Renal pelvis (tissue), 4 donors: ENCODE results near the gene FGGY. TPM values are rescaled to one million over a fixed set of nuclear protein-coding genes. Genes with fewer than 3 reads are reported as not detected.

ENCODE experiments used
- DNase-seq: peaks from one replicate; pipeline ENCODE4 v3.0.0-alpha.2; 2013
- polyA plus RNA-seq, 3 donors: library from polyadenylated mRNA; unstranded; fragments of 120-200 nt; gene quantifications; one replicate each; pipeline ENCODE4 v1.2.1, GENCODE V29; 2013; ENCODE audit not compliant: insufficient read length in 3 of 3

The FGGY gene
- polyA plus RNA-seq, 3 donors: 21.3 to 24.9 (median 23.3) TPM

- DNase-seq: no peak
These were observed 377.7 kb downstream of the FGGY start for GRCh38 chr1:59674595-59674994.

GRCh38 chr1:59675936-59676335 is 379.0 kb downstream of the FGGY start:
- no peak for DNase-seq

DNA sequence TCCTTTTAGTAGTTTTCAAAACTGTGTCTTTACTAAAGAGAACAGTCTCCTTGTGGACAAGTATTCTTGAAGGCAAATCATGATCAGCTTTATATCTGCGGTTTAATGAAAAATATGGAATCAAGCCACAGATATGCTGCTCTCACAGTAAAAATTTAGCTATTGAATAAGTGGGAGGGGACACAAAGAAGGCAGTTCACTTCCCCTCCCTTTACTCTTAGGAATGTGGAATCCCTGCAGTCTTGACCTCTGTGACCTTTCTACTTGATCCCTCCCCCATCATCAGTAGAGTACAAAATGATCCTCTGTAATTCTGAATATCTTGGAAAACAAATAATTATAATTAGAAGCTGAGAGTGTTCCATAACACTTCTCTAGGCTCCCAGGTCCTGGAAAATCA is 381.1 kb downstream of the FGGY start:
- no peak for DNase-seq

DNA sequence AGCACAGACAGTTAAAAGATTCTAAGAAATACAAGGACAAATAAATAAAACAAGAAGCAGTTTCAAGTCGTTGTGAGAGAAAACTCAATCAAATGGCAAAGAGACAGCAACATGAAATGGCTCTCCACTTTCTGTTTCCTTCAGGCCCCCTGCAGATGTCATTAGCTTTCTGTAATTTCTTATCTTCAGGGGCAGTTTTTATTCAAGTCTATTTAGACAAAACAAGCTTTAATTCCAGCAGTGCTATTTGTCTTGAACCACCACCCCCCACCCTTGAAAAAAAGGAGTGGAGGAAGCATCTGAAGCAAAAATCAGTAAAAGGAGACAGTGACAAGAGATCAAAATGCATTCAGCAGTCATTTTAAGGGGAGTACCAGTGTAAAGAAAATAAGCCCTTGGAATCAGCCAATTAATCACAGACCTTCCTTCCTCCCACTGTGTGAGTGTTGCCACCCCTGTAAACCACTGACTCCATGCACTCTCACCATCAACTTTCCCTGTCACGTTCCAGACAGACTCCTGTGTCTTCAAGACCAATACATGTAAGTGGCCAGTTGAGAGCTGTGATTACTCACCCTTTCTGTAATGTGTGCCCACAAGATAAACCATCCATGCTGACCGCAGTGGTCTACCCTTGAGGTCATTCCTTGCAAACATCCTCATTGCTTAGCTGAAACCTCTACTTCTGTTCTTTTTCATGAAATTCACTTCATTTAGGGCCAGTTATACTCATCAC is 381.8 kb downstream of the FGGY start:
- DNase-seq: peak; percentile 82

- no peak for DNase-seq
These were observed 383.1 kb downstream of the FGGY start for GRCh38 chr1:59680044-59680443.

GRCh38 chr1:59682396-59683080 is 385.6 kb downstream of the FGGY start:
- DNase-seq: no peak

GRCh38 chr1:59683197-59683596 is 386.3 kb downstream of the FGGY start:
- no peak for DNase-seq

DNA sequence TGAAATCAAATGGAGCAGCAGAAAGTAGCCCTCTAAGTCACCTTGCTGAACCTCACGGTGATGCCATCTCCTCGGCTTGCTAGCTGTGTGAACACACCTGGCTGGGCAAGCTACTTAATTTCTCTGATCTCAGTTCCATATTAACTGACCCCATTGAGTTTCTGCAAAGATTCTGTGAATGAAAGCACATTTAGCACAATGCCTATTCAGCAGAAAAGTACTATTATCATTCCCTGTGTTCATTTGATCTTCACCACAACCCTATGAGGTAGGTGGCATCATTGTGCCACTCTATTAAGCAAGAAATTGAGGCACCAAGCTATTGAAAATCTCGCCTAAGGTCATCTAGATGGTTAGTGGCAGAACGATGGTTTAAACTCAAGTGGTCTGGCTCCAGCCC is 387.8 kb downstream of the FGGY start:
- DNase-seq: no peak

DNA sequence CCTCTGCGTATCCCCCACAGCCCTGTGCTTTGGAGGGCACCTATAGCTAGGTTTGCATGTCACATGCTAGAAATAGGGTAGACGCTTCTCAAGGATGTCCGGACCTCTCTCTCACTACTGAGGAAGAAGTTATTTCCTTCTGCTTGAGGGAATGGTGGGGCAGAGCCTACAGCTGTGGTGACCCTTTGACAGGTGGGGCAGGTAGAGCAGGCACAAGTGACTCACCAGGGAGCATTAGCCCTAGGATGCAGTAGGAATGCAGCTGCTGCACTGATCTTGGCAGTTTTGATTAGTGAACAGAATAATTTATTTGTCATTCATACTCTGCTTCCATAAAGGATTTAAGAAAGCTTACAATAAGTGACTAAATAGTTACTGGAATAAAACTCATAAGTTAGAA is 388.2 kb downstream of the FGGY start:
- DNase-seq: no peak

DNA sequence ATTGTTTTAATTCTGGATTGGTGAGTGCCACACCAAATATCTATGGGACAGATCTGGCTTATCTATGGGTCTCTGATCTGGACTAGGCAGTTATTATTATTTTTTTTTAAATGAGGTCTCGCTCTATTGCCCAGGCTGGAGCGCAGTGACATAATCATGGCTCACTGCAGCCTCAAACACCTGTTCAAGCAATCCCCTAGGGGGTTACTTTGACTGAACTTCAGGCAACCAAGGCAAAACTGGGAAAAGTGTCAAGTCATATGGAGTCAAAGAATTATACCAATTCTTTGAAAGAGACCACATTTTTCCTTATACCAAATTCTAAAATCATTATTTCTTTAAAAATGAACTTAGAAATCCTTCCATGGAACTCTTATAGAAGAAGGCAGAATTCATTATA is 388.8 kb downstream of the FGGY start:
- DNase-seq: no peak

DNA sequence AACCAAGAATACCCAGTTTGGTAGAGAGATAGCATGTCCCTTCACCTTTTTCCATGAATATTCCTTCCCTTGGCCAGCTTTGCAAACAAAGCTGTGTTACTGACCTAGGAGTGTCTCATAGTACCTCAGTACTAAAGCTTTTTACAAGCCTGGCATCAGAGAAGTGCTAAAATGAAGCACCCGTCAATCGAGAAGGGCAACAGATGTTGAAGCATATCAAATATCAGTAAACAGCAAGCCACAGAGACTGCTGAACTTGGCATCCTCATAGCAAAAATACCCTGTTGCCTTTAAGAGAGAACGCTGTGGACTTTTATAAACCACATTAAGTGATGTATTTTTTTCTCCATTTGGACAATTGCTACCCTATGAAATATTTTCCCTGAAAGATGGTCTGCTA is 389.3 kb downstream of the FGGY start:
- no peak for DNase-seq

DNA sequence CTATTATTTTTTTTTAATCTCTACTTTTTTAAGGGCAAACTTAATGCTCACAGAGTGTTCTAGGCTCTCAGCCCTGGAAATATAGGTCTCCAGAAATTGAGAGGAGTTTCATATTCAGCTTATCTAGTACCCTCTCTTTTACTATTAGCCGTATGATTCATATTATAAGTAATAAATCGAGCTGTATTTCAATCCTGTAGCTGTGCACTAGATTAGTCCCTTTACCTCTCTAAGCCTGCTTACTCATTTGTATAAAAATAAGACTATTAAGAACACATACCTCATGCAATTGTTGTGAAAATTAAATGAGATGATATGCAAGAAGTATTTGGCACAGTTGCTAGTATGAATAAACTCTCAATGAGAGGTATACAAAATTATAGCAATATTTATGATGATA is 389.7 kb downstream of the FGGY start:
- DNase-seq: no peak

DNA sequence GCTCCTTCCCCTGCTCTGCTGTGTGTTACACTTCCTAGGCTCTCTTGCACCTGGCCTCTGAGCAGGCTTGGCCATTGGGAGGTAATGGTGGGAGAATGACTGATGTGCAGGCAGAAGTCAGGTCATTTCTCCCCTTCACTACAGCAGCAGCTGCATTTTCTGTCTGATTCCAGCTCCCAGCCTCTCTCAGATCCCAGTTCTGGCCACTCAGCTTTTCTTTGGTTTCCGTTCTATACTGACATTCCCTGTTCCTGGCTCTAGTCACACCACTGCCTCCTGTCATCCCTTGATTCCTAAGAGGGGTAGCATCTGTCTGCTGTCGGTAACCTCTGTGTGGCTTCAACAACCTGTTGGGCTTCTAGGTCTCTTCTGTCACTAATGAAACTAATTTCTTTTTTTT is 390.2 kb downstream of the FGGY start:
- DNase-seq: no peak

- DNase-seq: no peak
These were observed 392.1 kb downstream of the FGGY start for GRCh38 chr1:59688976-59689375.

- DNase-seq: no peak
These were observed 392.8 kb downstream of the FGGY start for GRCh38 chr1:59689730-59690129.

DNA sequence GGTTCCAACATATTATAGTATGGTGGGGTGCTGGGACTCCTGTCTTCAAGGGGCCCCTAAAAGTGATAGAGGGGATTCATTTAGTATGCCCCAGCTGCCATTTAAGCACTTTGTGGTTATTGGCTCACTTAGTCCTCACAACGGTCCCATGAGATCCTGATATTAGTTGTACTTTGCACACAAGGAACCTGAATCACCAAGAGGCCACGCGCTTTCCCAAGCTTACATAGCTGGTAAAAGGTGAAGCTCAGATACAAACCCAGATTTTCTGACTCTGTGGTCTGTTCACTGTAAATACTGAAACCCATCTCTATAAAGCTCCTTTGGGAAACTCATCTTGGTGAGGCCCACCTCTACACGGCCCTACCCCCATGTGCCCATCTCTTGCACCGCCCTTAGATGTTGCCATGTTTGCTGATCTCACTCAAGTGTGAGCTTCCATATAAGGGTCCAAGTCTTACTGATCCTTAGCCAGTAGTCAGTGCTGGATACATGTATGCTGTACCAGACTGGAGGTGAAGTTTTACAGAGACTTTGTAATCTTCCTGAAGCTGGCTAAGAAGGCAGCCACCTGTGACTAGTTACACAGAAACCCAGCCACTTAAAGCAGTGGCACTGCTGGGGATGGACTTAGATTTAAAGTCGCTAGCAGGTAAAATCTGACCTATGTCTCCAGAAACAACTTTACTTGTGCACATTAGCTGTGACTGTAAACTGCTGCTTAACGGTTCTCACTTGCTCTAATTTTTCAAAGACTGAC is 393.5 kb downstream of the FGGY start:
- DNase-seq: no peak

DNA sequence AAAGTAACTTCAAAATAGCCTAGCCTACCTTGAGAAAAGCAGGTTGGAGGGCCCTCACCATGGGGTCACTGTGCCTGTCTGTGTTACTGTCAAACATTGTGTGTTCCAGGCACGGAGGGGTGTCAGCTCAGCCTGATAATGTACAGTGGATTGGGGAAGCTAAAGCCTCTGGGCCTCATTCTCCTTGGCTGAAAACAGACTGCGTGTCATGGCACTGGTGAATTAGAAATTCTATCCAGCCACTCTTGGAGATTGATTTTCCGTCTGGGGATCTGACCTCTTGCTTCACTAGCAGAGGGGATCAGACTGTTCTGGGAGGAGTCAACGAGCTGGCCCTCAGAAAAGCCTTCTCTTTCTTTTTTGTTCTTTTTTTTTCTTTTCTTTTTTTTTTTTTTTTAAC is 394.4 kb downstream of the FGGY start:
- no peak for DNase-seq

GRCh38 chr1:59692591-59692990 is 395.7 kb downstream of the FGGY start:
- DNase-seq: no peak

DNA sequence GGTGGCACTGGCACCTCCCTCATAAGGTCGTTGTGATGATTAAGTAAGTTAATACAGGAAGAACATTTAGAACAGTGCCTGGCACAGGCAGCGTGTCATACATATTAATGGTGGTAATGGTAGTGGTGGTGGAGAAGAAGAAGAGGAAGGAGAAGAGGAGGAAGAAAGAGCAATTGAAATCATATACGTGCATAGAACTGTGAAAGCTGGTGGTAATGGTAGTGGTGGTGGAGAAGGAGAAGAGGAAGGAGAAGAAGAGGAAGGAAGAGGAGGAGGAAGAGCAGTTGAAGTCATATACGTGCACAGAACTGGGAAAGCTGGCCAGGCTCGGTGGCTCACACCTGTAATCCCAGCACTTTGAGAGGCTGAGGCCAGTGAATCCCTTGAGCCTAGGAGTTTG is 396.5 kb downstream of the FGGY start:
- DNase-seq: no peak

DNA sequence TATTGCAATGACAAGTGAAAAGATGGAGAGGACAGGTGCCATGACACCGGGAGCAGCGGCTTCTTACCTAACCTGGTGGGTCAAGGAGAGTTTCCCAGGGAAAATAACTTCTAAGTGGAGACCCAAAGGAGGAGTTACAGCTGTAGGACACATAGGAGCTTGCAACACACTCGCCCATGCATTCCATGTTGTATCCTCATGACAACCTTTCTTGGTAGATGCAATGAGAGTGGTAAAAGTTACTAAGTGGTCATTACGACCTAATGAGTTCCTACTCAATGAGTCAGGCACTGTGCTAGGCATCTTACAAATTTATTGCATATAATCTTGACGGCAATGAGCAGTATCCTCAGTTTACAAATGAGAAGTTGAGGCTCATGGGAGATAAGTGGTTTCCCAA is 398.4 kb downstream of the FGGY start:
- DNase-seq: no peak

DNA sequence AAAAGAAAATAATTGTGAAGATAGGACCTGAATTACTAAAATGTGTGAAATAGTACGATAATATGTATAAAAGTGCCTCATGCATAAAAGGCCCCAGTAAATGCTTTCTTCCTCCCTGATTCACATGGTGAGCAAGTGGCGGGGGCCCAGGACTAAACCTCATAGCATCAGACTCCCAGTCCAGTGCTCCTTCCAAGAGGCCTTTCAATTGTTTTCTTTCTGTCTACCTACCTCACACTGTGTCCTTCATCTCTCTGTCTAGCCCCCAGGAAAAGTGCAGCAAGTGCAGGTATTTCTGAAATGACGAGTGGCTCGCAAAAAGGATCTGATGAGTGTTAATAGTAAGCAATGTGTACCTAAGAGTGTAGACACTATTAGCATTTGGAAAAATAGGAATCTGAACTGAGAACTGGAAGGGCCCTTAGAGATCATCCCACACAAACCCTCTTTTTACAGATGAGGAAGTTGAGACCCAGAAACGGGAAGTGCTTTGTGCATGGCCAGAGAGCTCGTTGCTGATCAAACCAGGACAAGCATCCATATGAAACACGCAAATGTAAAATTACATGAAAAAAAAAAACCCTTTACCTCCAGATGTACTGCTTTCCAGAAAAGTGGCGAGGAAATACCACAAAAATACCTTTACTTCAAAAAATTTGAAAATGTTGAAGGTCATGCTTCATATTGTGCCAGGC is 399.7 kb downstream of the FGGY start:
- DNase-seq: no peak

GRCh38 chr1:59697150-59697800 is 400.4 kb downstream of the FGGY start:
- DNase-seq: no peak
